SK-N-SH treated with all-trans-retinoic acid at 6 μM for 48 hours (cell line): ENCODE results near the gene NAA20.
"Not testable (repeated sequence)": the region's sequence is repeated elsewhere in the genome, so short reads cannot be mapped to it uniquely, and the experiment has no call there.

ENCODE experiments used
- ATAC-seq: fragments of 200-7000 bp; cut with Tn5 transposase; 3 replicates; pipeline ENCODE4 v1.9.1; 2020; ENCODE audit warnings: mild to moderate bottlenecking, moderate library complexity
- ARNTL ChIP-seq: fragments of 450-650 bp; formaldehyde crosslinking; IDR thresholded peaks from 2 replicates; pipeline ENCODE4 v1.5.0; 2020; ENCODE audit warnings: low read depth, mild to moderate bottlenecking, moderate library complexity, borderline replicate concordance
- BACH2 ChIP-seq: fragments of 250-450 bp; sonication (Bioruptor Pico); IDR thresholded peaks from 2 replicates; pipeline ENCODE4 v1.9.0; 2021; ENCODE audit warnings: mild to moderate bottlenecking, borderline replicate concordance
- CREB5 ChIP-seq: fragments of 250-450 bp; sonication (Bioruptor Pico); IDR thresholded peaks from 2 replicates; pipeline ENCODE4 v1.5.1; 2020; ENCODE audit warnings: low read depth, mild to moderate bottlenecking, moderate library complexity
- CSRNP3 ChIP-seq: fragments of 250-450 bp; sonication (Bioruptor Pico); IDR thresholded peaks from 2 replicates; pipeline ENCODE4 v1.5.1; 2021; ENCODE audit warnings: mild to moderate bottlenecking, moderate library complexity
- ESRRG ChIP-seq: fragments of 250-450 bp; sonication (Bioruptor Pico); IDR thresholded peaks from 2 replicates; pipeline ENCODE4 v1.6.1; 2021; ENCODE audit warnings: mild to moderate bottlenecking
- GLIS3 ChIP-seq: fragments of 250-450 bp; sonication (Bioruptor Pico); IDR thresholded peaks from 2 replicates; pipeline ENCODE4 v1.5.0; 2020; ENCODE audit warnings: mild to moderate bottlenecking, moderate library complexity
- ISL1 ChIP-seq: fragments of 250-450 bp; sonication (Bioruptor Pico); IDR thresholded peaks from 2 replicates; pipeline ENCODE4 v2.1.2; 2022; ENCODE audit warnings: mild to moderate bottlenecking, moderate library complexity
- OSR1 ChIP-seq: fragments of 250-450 bp; sonication (Bioruptor Pico); IDR thresholded peaks from 2 replicates; pipeline ENCODE4 v1.8.0; 2022; ENCODE audit warnings: moderate library complexity, mild to moderate bottlenecking, inconsistent platforms
- PATZ1 ChIP-seq: fragments of 250-450 bp; sonication (Bioruptor Pico); IDR thresholded peaks from 2 replicates; pipeline ENCODE4 v1.8.0; 2020; ENCODE audit warnings: mild to moderate bottlenecking, moderate library complexity, borderline replicate concordance
- POU6F1 ChIP-seq: fragments of 250-450 bp; sonication (Bioruptor Pico); IDR thresholded peaks from 2 replicates; pipeline ENCODE4 v1.8.0; 2021; ENCODE audit warnings: low read depth, mild to moderate bottlenecking, moderate library complexity, borderline replicate concordance
- RARB ChIP-seq: fragments of 250-450 bp; sonication (Bioruptor Pico); IDR thresholded peaks from 2 replicates; pipeline ENCODE4 v1.8.0; 2021; ENCODE audit warnings: mild to moderate bottlenecking, moderate library complexity
- SNAI2 ChIP-seq: fragments of 250-450 bp; sonication (Bioruptor Pico); IDR thresholded peaks from 2 replicates; pipeline ENCODE4 v1.5.0; 2020; ENCODE audit warnings: mild to moderate bottlenecking, moderate library complexity
- TCF4 ChIP-seq: fragments of 250-450 bp; sonication (Bioruptor Pico); IDR thresholded peaks from 2 replicates; pipeline ENCODE4 v1.8.0; 2021; ENCODE audit warnings: mild to moderate bottlenecking, moderate library complexity, borderline replicate concordance
- TOX ChIP-seq: fragments of 250-450 bp; sonication (Bioruptor Pico); IDR thresholded peaks from 2 replicates; pipeline ENCODE4 v1.8.0; 2021; ENCODE audit warnings: mild to moderate bottlenecking, moderate library complexity, borderline replicate concordance
- TSHZ2 ChIP-seq: fragments of 250-450 bp; sonication (Bioruptor Pico); IDR thresholded peaks from 2 replicates; pipeline ENCODE4 v1.5.0; 2020; ENCODE audit warnings: mild to moderate bottlenecking, moderate library complexity
- ZC3H10 ChIP-seq: fragments of 250-450 bp; sonication (Bioruptor Pico); IDR thresholded peaks from 2 replicates; pipeline ENCODE4 v1.5.1; 2021; ENCODE audit warnings: mild to moderate bottlenecking, moderate library complexity
- ZFP3 ChIP-seq: fragments of 250-450 bp; sonication (Bioruptor Pico); IDR thresholded peaks from 2 replicates; pipeline ENCODE4 v1.5.0; 2020; ENCODE audit warnings: mild to moderate bottlenecking, moderate library complexity
- ZNF565 ChIP-seq: fragments of 450-650 bp; formaldehyde crosslinking; conservative IDR thresholded peaks from 2 replicates; pipeline ENCODE4 v1.5.0; 2020; ENCODE audit warnings: low read depth, mild to moderate bottlenecking, moderate library complexity
- ZNF70 ChIP-seq: fragments of 450-650 bp; formaldehyde crosslinking; IDR thresholded peaks from 2 replicates; pipeline ENCODE4 v1.5.0; 2020; ENCODE audit warnings: mild to moderate bottlenecking, moderate library complexity
- ZNF8 ChIP-seq: fragments of 450-650 bp; formaldehyde crosslinking; IDR thresholded peaks from 2 replicates; pipeline ENCODE4 v1.5.0; 2020; ENCODE audit warnings: mild to moderate bottlenecking, moderate library complexity

Gene NAA20

GRCh38 chr20:20002101-20002998, 14.8 kb upstream of the NAA20 start:
- peak; percentile 87 for ATAC-seq
- no peak for TF ChIP-seq ISL1 (CRISPR knock-in tag)
- no peak for TF ChIP-seq CSRNP3 (CRISPR knock-in tag)
- no peak for TF ChIP-seq POU6F1
- no peak for TF ChIP-seq SNAI2 (CRISPR knock-in tag)
- TF ChIP-seq ZNF8 (CRISPR knock-in tag): no peak
- TF ChIP-seq CREB5 (CRISPR knock-in tag): no peak
- no peak for TF ChIP-seq OSR1
- TF ChIP-seq ARNTL (CRISPR knock-in tag): no peak
- TF ChIP-seq ZNF70 (CRISPR knock-in tag): no peak
- no peak for TF ChIP-seq ZFP3 (CRISPR knock-in tag)
- TF ChIP-seq BACH2: no peak
- TF ChIP-seq ESRRG (CRISPR knock-in tag): no peak
- no peak for TF ChIP-seq ZNF565
- TF ChIP-seq GLIS3 (CRISPR knock-in tag): no peak
- no peak for TF ChIP-seq ZC3H10 (CRISPR knock-in tag)
- TF ChIP-seq TCF4 (CRISPR knock-in tag): no peak

- ATAC-seq: no peak
- TF ChIP-seq TCF4 (CRISPR knock-in tag) (no peak), GLIS3 (CRISPR knock-in tag) (no peak), ZC3H10 (CRISPR knock-in tag) (no peak), OSR1 (no peak), ZNF8 (CRISPR knock-in tag) (no peak), ESRRG (CRISPR knock-in tag) (no peak), RARB (no peak), POU6F1 (no peak), ZFP3 (CRISPR knock-in tag) (no peak), TOX (CRISPR knock-in tag) (no peak), SNAI2 (CRISPR knock-in tag) (no peak), ZNF70 (CRISPR knock-in tag) (no peak), TSHZ2 (CRISPR knock-in tag) (no peak), PATZ1 (no peak)
Measured at GRCh38 chr20:20003031-20003954, 13.9 kb upstream of the NAA20 start.

GRCh38 chr20:20003955-20004322, 13.2 kb upstream of the NAA20 start:
- not testable (repeated sequence) for ATAC-seq
